HepG2 (cell line): Measurements from ENCODE around the gene EPB41. TPM values are rescaled to one million over a fixed set of nuclear protein-coding genes. Genes with fewer than 3 reads are reported as not detected.

ENCODE experiments used
- ARNTL ChIP-seq: sonication (generic); formaldehyde crosslinking; IDR thresholded peaks from 2 replicates; pipeline ENCODE4 v1.4.0; 2020; ENCODE audit warnings: mild to moderate bottlenecking, missing genetic modification reagents
- ASH2L ChIP-seq: fragments of 300-600, 200-600 bp; sonication (generic); IDR thresholded peaks from 2 replicates; pipeline ENCODE4 v1.7.0; 2017; ENCODE audit warnings: low read depth, mild to moderate bottlenecking, moderate library complexity, mixed read lengths, low read length; ENCODE audit not compliant: insufficient read length
- HOXD1 ChIP-seq: sonication (generic); formaldehyde crosslinking; IDR thresholded peaks from 2 replicates; pipeline ENCODE4 v1.5.0; 2020; ENCODE audit warnings: missing genetic modification reagents
- PRPF4 ChIP-seq: fragments of 200-400 bp; formaldehyde crosslinking; IDR thresholded peaks from 2 replicates; pipeline ENCODE4 v1.6.1; 2016; ENCODE audit warnings: low read length, low read depth; ENCODE audit not compliant: poor library complexity, severe bottlenecking
- SKI ChIP-seq: fragments of 450-650 bp; IDR thresholded peaks from one replicate; pipeline ENCODE4 v1.6.1; 2018; ENCODE audit warnings: mild to moderate bottlenecking; ENCODE audit not compliant: partially characterized antibody
- SRSF4 ChIP-seq: fragments of 200-400 bp; formaldehyde crosslinking; IDR thresholded peaks from one replicate; pipeline ENCODE4 v1.6.1; 2018; ENCODE audit warnings: mild to moderate bottlenecking, low read depth, low read length, moderate library complexity; ENCODE audit not compliant: poor library complexity, severe bottlenecking
- TCF12 ChIP-seq, 2 experiments: fragments of 450-650 bp in 1 of 2; sonication (generic) in 1 of 2; formaldehyde crosslinking in 1 of 2; IDR thresholded peaks; 2 replicates each; pipeline versions ENCODE4 v1.6.1 to v1.8.0; 2017 to 2022; ENCODE audit warnings: antibody characterized with exemption in 1 of 2, mild to moderate bottlenecking in 1 of 2, missing genetic modification reagents in 1 of 2, moderate library complexity in 1 of 2
- YY1 ChIP-seq: IDR thresholded peaks from 2 replicates; pipeline ENCODE4 v1.6.1; 2011; ENCODE audit warnings: low read length, low read depth, moderate library complexity, mild to moderate bottlenecking; ENCODE audit not compliant: insufficient read depth, insufficient replicate concordance
- ZFP82 ChIP-seq: sonication (generic); formaldehyde crosslinking; IDR thresholded peaks from 2 replicates; pipeline ENCODE4 v1.5.1; 2020; ENCODE audit warnings: mild to moderate bottlenecking, missing genetic modification reagents, borderline replicate concordance
- ZNF138 ChIP-seq: sonication (generic); formaldehyde crosslinking; IDR thresholded peaks from 2 replicates; pipeline ENCODE4 v1.5.0; 2020; ENCODE audit warnings: mild to moderate bottlenecking, low read depth, missing genetic modification reagents
- ZNF264 ChIP-seq: sonication (generic); formaldehyde crosslinking; IDR thresholded peaks from 2 replicates; pipeline ENCODE4 v1.4.0; 2020; ENCODE audit warnings: missing genetic modification reagents
- ZNF558 ChIP-seq: sonication (generic); formaldehyde crosslinking; IDR thresholded peaks from 2 replicates; pipeline ENCODE4 v1.9.0; 2022; ENCODE audit warnings: mild to moderate bottlenecking, missing genetic modification reagents, borderline replicate concordance
- ZNF564 ChIP-seq: sonication (generic); formaldehyde crosslinking; IDR thresholded peaks from 2 replicates; pipeline ENCODE4 v1.8.1; 2023; ENCODE audit warnings: mild to moderate bottlenecking, missing genetic modification reagents
- ZNF570 ChIP-seq: sonication (generic); formaldehyde crosslinking; IDR thresholded peaks from 2 replicates; pipeline ENCODE4 v1.4.0; 2020; ENCODE audit warnings: mild to moderate bottlenecking, missing genetic modification reagents, borderline replicate concordance
- ZNF652 ChIP-seq: IDR thresholded peaks from 2 replicates; pipeline ENCODE4 v1.6.1; 2016; ENCODE audit warnings: low read depth, borderline replicate concordance
- ZSCAN12 ChIP-seq: sonication (generic); formaldehyde crosslinking; IDR thresholded peaks from 2 replicates; pipeline ENCODE4 v1.9.0; 2021; ENCODE audit warnings: mild to moderate bottlenecking, missing genetic modification reagents
- polyA plus RNA-seq, 8 experiments: library from polyadenylated mRNA; depleted of rRNA in 3 of 8; stranded (reverse) in 7 of 8; unstranded in 1 of 8; fragments of >200 nt; fragmentation: Illumina TruSeq in 4 of 8; extraction: Trizol in 4 of 8; gene quantifications; 2 replicates each; pipeline versions ENCODE4 v1.2.1 to v1.2.3, GENCODE V29; 2011 to 2016; ENCODE audit warnings: low read depth in 4 of 8, missing spikeins in 1 of 8, mixed read lengths in 1 of 8; ENCODE audit not compliant: insufficient read depth in 1 of 8
- total RNA-seq, 5 experiments: library from RNA; depleted of rRNA; stranded (reverse); fragments of >200 nt; fragmentation: Illumina TruSeq; extraction: Trizol; gene quantifications; 2 replicates each; pipeline ENCODE4 v1.2.3, GENCODE V29; 2016; ENCODE audit warnings: low read depth in 1 of 5
- TF ChIP-seq, protein P1 (sequence below): sonication (generic); IDR thresholded peaks from 2 replicates; pipeline ENCODE4 v1.6.1; 2016; ENCODE audit warnings: low read depth, borderline replicate concordance
- TF ChIP-seq, protein P2 (sequence below): sonication (generic); formaldehyde crosslinking; IDR thresholded peaks from 2 replicates; pipeline ENCODE4 v1.8.0; 2023; ENCODE audit warnings: mild to moderate bottlenecking, missing genetic modification reagents
- TF ChIP-seq, protein P3 (sequence below): sonication (generic); formaldehyde crosslinking; IDR thresholded peaks from 2 replicates; pipeline ENCODE4 v1.8.0; 2022; ENCODE audit warnings: missing genetic modification reagents, mild to moderate bottlenecking, moderate library complexity, borderline replicate concordance
- TF ChIP-seq, protein P4 (sequence below): sonication (generic); formaldehyde crosslinking; IDR thresholded peaks from 2 replicates; pipeline ENCODE4 v1.5.1; 2020; ENCODE audit warnings: mild to moderate bottlenecking, missing genetic modification reagents, moderate library complexity

Gene EPB41
- total and polyA plus RNA-seq, 2 of the 13 experiments (the other 11 are each of a cell fraction or from before 2014, with no cell fraction given): 34.5 to 46.7 TPM

DNA sequence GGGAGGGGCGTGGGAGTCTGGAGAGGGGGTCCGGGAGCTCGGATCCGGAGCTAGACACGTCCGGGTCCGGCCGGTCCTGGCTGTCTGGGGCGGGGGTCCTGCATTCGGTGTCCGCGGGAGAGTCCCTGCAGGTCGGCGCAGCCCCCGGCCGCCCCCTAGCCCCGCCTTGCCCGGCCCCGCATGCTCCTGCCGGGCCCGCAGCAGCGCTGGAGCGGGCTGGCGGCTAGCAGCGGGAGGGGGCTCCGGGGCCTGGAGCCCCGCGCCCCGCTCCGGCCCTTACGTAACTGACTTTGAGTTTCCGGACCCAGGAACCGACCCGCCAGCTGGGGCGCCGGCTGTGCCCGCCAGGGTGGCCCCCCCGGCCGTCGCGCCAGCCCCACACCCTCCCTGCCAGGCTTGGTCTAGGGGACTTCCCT, 26.9 kb upstream of the EPB41 start (continued):
- no peak for TF ChIP-seq PRPF4
- TF ChIP-seq ZNF138: no peak
- TF ChIP-seq, protein P1, sequence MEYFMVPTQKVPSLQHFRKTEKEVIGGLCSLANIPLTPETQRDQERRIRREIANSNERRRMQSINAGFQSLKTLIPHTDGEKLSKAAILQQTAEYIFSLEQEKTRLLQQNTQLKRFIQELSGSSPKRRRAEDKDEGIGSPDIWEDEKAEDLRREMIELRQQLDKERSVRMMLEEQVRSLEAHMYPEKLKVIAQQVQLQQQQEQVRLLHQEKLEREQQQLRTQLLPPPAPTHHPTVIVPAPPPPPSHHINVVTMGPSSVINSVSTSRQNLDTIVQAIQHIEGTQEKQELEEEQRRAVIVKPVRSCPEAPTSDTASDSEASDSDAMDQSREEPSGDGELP: peak; percentile 49; the same call in 1 of the 2 replicates
- TF ChIP-seq, protein P2, sequence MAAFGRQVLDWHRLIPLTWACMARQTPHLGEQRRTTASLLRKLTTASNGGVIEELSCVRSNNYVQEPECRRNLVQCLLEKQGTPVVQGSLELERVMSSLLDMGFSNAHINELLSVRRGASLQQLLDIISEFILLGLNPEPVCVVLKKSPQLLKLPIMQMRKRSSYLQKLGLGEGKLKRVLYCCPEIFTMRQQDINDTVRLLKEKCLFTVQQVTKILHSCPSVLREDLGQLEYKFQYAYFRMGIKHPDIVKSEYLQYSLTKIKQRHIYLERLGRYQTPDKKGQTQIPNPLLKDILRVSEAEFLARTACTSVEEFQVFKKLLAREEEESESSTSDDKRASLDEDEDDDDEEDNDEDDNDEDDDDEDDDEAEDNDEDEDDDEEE (CRISPR knock-in tag): peak; percentile 66
- TF ChIP-seq HOXD1 (CRISPR knock-in tag): no peak
- peak; percentile 12 for TF ChIP-seq YY1
- peak; percentile 51 for TF ChIP-seq ASH2L
- TF ChIP-seq ZNF570 (CRISPR knock-in tag): no peak
- TF ChIP-seq TCF12 (IDR thresholded peaks at IDR 0.05): no peak
- TF ChIP-seq TCF12 (CRISPR knock-in tag; IDR thresholded peaks at IDR 0.05): peak; percentile 62; the same call in 1 of the 2 replicates
- TF ChIP-seq SRSF4: no peak
- TF ChIP-seq ZNF558 (CRISPR knock-in tag): 0 out of 2 replicates have a peak, but pooled peaks have one; percentile 7
- TF ChIP-seq, protein P3, sequence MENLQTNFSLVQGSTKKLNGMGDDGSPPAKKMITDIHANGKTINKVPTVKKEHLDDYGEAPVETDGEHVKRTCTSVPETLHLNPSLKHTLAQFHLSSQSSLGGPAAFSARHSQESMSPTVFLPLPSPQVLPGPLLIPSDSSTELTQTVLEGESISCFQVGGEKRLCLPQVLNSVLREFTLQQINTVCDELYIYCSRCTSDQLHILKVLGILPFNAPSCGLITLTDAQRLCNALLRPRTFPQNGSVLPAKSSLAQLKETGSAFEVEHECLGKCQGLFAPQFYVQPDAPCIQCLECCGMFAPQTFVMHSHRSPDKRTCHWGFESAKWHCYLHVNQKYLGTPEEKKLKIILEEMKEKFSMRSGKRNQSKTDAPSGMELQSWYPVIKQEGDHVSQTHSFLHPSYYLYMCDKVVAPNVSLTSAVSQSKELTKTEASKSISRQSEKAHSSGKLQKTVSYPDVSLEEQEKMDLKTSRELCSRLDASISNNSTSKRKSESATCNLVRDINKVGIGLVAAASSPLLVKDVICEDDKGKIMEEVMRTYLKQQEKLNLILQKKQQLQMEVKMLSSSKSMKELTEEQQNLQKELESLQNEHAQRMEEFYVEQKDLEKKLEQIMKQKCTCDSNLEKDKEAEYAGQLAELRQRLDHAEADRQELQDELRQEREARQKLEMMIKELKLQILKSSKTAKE (CRISPR knock-in tag): no peak
- TF ChIP-seq ZSCAN12 (CRISPR knock-in tag): no peak
- peak; percentile 50 for TF ChIP-seq SKI
- no peak for TF ChIP-seq ZNF652 (CRISPR knock-in tag)
- 0 out of 2 replicates have a peak, but pooled peaks have one; percentile 12 for TF ChIP-seq ARNTL (CRISPR knock-in tag)
- TF ChIP-seq ZNF564 (CRISPR knock-in tag): no peak
- TF ChIP-seq ZNF264 (CRISPR knock-in tag): no peak
- TF ChIP-seq ZFP82 (CRISPR knock-in tag): peak; percentile 51; the same call in 1 of the 2 replicates
- TF ChIP-seq, protein P4, sequence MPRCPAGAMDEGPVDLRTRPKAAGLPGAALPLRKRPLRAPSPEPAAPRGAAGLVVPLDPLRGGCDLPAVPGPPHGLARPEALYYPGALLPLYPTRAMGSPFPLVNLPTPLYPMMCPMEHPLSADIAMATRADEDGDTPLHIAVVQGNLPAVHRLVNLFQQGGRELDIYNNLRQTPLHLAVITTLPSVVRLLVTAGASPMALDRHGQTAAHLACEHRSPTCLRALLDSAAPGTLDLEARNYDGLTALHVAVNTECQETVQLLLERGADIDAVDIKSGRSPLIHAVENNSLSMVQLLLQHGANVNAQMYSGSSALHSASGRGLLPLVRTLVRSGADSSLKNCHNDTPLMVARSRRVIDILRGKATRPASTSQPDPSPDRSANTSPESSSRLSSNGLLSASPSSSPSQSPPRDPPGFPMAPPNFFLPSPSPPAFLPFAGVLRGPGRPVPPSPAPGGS (CRISPR knock-in tag): 0 out of 2 replicates have a peak, but pooled peaks have one; percentile 10
